Activated CD8-positive, alpha-beta memory T cell treated with anti-CD3 and anti-CD28 coated beads, Interleukin-2, amount 50 U/mL, for 4 hours (primary cell): Measurements from ENCODE around the gene KDM2B.
"Not testable (repeated sequence)": the region's sequence is repeated elsewhere in the genome, so short reads cannot be mapped to it uniquely, and the experiment has no call there.

Experiments
- DNase-seq: peaks from one replicate; pipeline ENCODE4 v3.0.0-alpha.2; 2020

Gene KDM2B

GRCh38 chr12:121583334-121583661, 2.5 kb upstream of the KDM2B start:
- not testable (repeated sequence) for DNase-seq

GRCh38 chr12:121582583-121583333, 1.9 kb upstream of the KDM2B start:
- DNase-seq: no peak

- DNase-seq: no peak
Measured at GRCh38 chr12:121581686-121582429, 1.0 kb upstream of the KDM2B start.

- DNase-seq: peak; percentile 74
Measured at GRCh38 chr12:121579981-121580868, 598 bp downstream of the KDM2B start.

GRCh38 chr12:121579190-121579791, 1.5 kb downstream of the KDM2B start:
- DNase-seq: peak; percentile 41

- peak; percentile 45 for DNase-seq
Measured at GRCh38 chr12:121578230-121579189, 2.3 kb downstream of the KDM2B start.

GRCh38 chr12:121577443-121578180, 3.2 kb downstream of the KDM2B start:
- no peak for DNase-seq

- DNase-seq: no peak
Measured at GRCh38 chr12:121576851-121577391, 3.9 kb downstream of the KDM2B start.

GRCh38 chr12:121575952-121576625, 4.7 kb downstream of the KDM2B start:
- DNase-seq: no peak

- no peak for DNase-seq
Measured at GRCh38 chr12:121575051-121575450, 5.8 kb downstream of the KDM2B start.

- no peak for DNase-seq
Measured at GRCh38 chr12:121574025-121574424, 6.8 kb downstream of the KDM2B start.

- DNase-seq: no peak
Measured at GRCh38 chr12:121571920-121572319, 8.9 kb downstream of the KDM2B start.

- DNase-seq: no peak
Measured at GRCh38 chr12:121570467-121571283, 10.1 kb downstream of the KDM2B start.

- DNase-seq: no peak
Measured at GRCh38 chr12:121568971-121569751, 11.7 kb downstream of the KDM2B start.

GRCh38 chr12:121568518-121568917, 12.3 kb downstream of the KDM2B start:
- no peak for DNase-seq

GRCh38 chr12:121565076-121565475, 15.7 kb downstream of the KDM2B start:
- DNase-seq: no peak

GRCh38 chr12:121562488-121562887, 18.3 kb downstream of the KDM2B start:
- no peak for DNase-seq

GRCh38 chr12:121561009-121561395, 19.8 kb downstream of the KDM2B start:
- DNase-seq: no peak
